Measurements from ENCODE around the gene NIPA2. TPM values are rescaled to one million over a fixed set of nuclear protein-coding genes. Genes with fewer than 3 reads are reported as not detected.

The NIPA2 gene
- total and polyA plus RNA-seq, 8 donors, result 1.2 to 280 (median 37.7) TPM

GRCh38 chr15:22892333-22892732, 53.9 kb downstream of the NIPA2 start:
- no peak overlapping the region for H3K4me3 ChIP-seq
- no peaks in the 10 kb centered on the region for H3K9me3 ChIP-seq
- TF ChIP-seq EP300 (IDR thresholded peaks at IDR 0.05), result no peak
- no peak for TF ChIP-seq POLR2AphosphoS5 (IDR thresholded peaks at IDR 0.05)
- TF ChIP-seq, protein P1, sequence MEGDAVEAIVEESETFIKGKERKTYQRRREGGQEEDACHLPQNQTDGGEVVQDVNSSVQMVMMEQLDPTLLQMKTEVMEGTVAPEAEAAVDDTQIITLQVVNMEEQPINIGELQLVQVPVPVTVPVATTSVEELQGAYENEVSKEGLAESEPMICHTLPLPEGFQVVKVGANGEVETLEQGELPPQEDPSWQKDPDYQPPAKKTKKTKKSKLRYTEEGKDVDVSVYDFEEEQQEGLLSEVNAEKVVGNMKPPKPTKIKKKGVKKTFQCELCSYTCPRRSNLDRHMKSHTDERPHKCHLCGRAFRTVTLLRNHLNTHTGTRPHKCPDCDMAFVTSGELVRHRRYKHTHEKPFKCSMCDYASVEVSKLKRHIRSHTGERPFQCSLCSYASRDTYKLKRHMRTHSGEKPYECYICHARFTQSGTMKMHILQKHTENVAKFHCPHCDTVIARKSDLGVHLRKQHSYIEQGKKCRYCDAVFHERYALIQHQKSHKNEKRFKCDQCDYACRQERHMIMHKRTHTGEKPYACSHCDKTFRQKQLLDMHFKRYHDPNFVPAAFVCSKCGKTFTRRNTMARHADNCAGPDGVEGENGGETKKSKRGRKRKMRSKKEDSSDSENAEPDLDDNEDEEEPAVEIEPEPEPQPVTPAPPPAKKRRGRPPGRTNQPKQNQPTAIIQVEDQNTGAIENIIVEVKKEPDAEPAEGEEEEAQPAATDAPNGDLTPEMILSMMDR (IDR thresholded peaks at IDR 0.05), result no peak
- no peak for TF ChIP-seq POLR2A (IDR thresholded peaks at IDR 0.05)
- WGBS, 5 donors, result 81 to 86% (median 84%) methylated on average over 9 of the region's 9 CpGs
- DNase-seq, result no peak
- intact Hi-C loops (cut with DNase I; ENCODE audit: low total_unique reads), result no loop called here
- H3K4me1 ChIP-seq, result peaks cover 0 to 4% (median 0%) of the 10 kb centered on the region in 4 donors
- peaks cover 24 to 86% (median 79%) of the 10 kb centered on the region in 4 donors for H3K36me3 ChIP-seq
- H3K27me3 ChIP-seq, result no peaks in the 10 kb centered on the region
- H3K27ac ChIP-seq, result no peak overlapping the region

- H3K36me3 ChIP-seq, result peaks cover 17 to 86% (median 78%) of the 10 kb centered on the region in 4 donors
- H3K27me3 ChIP-seq, result no peaks in the 10 kb centered on the region
- no peak overlapping the region for H3K4me3 ChIP-seq
- intact Hi-C loops (cut with DNase I; ENCODE audit: low total_unique reads), result no loop called here
- H3K27ac ChIP-seq, result no peak overlapping the region
- no peak for DNase-seq
- peaks cover 0 to 4% (median 0%) of the 10 kb centered on the region in 4 donors for H3K4me1 ChIP-seq
- H3K9me3 ChIP-seq, result no peaks in the 10 kb centered on the region
- no peak for TF ChIP-seq POLR2A (IDR thresholded peaks at IDR 0.05)
- TF ChIP-seq, protein P1 (IDR thresholded peaks at IDR 0.05), result no peak
- no peak for TF ChIP-seq EP300 (IDR thresholded peaks at IDR 0.05)
- no peak for TF ChIP-seq POLR2AphosphoS5 (IDR thresholded peaks at IDR 0.05)
- 91 to 94% (median 93%) methylated on average over 17 of the region's 17 CpGs for WGBS, 5 donors
Measured at GRCh38 chr15:22893081-22893480, 54.6 kb downstream of the NIPA2 start.

GRCh38 chr15:22893881-22894280, 55.4 kb downstream of the NIPA2 start:
- 93 to 97% (median 96%) methylated on average over 13 of the region's 13 CpGs for WGBS, 5 donors
- intact Hi-C loops (cut with DNase I; ENCODE audit: low total_unique reads), result no loop called here
- DNase-seq, result no peak

DNA sequence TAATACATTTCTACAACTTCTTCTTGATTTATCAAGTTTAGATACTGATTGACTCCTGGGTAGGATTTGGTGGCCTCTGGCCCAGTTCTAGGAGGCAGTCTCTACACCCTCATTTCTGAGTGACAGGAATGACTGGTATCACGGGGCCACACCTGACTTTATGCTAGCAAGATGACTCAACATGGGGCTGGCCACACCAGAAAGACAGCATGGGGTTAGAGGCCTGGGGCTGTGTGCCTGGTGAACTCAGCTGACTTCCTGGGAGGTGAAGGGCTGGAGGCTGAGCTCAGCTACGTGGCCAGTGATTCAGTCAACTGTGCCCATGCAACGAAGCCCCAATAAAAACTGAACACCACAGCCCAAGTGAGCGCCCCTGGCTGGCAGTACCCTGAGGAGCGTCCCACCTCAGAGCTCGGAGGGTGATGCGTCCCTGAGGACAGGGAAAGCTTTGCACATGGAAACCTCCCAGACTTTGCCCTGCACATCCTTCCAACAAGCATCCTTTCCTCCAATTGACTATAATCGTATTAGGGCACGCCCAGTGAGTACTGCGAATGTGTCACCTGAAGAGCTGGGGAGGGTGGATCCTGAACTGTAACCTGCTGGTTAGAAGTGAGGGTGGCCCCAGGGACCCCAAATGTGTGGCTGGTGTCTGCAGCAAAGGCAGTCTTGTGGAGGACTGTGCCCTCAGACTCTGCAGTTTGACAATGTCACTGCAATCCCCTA, 57.2 kb downstream of the NIPA2 start:
- Histone ChIP-seq H3K27ac (peak overlapping the region in 3 of 5 donors; percentile 9 to 54 (median 37)), H3K9me3 (no peaks in the 10 kb centered on the region), H3K4me1 (peaks cover 0 to 4% (median 0%) of the 10 kb centered on the region in 4 donors), H3K36me3 (peaks cover 25 to 90% (median 84%) of the 10 kb centered on the region in 4 donors), H3K27me3 (no peaks in the 10 kb centered on the region), H3K4me3 (no peak overlapping the region)
- 83 to 85% (median 85%) methylated on average over 10 of the region's 10 CpGs for WGBS, 5 donors
- TF ChIP-seq POLR2AphosphoS5 (IDR thresholded peaks at IDR 0.05) (peak in 1 of 3 donors; percentile 51), EP300 (IDR thresholded peaks at IDR 0.05) (no peak)
- intact Hi-C loops (cut with DNase I; ENCODE audit: low total_unique reads), result no loop called here
- peak; percentile 60 to 80 for DNase-seq

More at GRCh38 chr15:22893881-22894280, 55.4 kb downstream of the NIPA2 start:
- Histone ChIP-seq H3K4me3 (no peak overlapping the region), H3K36me3 (peaks cover 17 to 86% (median 79%) of the 10 kb centered on the region in 4 donors), H3K27me3 (no peaks in the 10 kb centered on the region), H3K27ac (no peak overlapping the region), H3K9me3 (no peaks in the 10 kb centered on the region), H3K4me1 (peaks cover 0 to 4% (median 0%) of the 10 kb centered on the region in 4 donors)
- TF ChIP-seq POLR2AphosphoS5 (IDR thresholded peaks at IDR 0.05) (no peak), EP300 (IDR thresholded peaks at IDR 0.05) (no peak)
- TF ChIP-seq, protein P1 (IDR thresholded peaks at IDR 0.05), result no peak

DNA sequence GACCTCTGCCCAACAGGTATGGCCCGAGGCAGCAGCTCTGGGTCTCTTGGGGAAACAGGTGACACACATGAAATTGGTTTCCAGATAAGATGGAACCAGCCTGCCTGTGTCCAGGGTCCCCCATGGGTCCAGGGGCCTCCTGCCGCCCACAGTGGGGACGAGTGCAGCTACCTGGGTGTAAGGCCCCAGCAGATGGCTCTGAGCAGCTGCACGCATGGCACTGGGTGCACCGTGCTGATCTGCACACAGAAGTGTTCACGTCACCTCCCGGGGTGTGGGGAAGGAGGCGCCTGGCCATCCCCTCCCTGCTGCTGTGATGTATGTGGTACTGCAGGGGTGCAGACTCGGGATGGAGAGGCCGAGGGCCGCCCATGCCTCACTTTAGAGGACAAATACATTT, 63.6 kb downstream of the NIPA2 start:
- Histone ChIP-seq H3K27me3 (no peaks in the 10 kb centered on the region), H3K9me3 (no peaks in the 10 kb centered on the region), H3K4me3 (no peak overlapping the region), H3K36me3 (peaks cover 45 to 99% (median 97%) of the 10 kb centered on the region in 4 donors), H3K27ac (no peak overlapping the region), H3K4me1 (no peaks in the 10 kb centered on the region)
- 91 to 95% (median 93%) methylated on average over 10 to 11 of the region's 11 CpGs for WGBS, 5 donors
- intact Hi-C loops (cut with DNase I; ENCODE audit: low total_unique reads), result no loop called here
- DNase-seq, result no peak
- TF ChIP-seq EP300 (IDR thresholded peaks at IDR 0.05) (no peak), POLR2AphosphoS5 (IDR thresholded peaks at IDR 0.05) (no peak), POLR2A (IDR thresholded peaks at IDR 0.05) (no peak)
- TF ChIP-seq, protein P1 (IDR thresholded peaks at IDR 0.05), result no peak
